Measurements from ENCODE around the gene CEP95. TPM values are rescaled to one million over a fixed set of nuclear protein-coding genes. Genes with fewer than 3 reads are reported as not detected.
"Not testable (repeated sequence)": the region's sequence is repeated elsewhere in the genome, so short reads cannot be mapped to it uniquely, and the experiment has no call there.

The CEP95 gene
- polyA plus RNA-seq, 2 of the 4 experiments (the other 2 are of a cell fraction): 30.0 to 73.0 TPM

DNA sequence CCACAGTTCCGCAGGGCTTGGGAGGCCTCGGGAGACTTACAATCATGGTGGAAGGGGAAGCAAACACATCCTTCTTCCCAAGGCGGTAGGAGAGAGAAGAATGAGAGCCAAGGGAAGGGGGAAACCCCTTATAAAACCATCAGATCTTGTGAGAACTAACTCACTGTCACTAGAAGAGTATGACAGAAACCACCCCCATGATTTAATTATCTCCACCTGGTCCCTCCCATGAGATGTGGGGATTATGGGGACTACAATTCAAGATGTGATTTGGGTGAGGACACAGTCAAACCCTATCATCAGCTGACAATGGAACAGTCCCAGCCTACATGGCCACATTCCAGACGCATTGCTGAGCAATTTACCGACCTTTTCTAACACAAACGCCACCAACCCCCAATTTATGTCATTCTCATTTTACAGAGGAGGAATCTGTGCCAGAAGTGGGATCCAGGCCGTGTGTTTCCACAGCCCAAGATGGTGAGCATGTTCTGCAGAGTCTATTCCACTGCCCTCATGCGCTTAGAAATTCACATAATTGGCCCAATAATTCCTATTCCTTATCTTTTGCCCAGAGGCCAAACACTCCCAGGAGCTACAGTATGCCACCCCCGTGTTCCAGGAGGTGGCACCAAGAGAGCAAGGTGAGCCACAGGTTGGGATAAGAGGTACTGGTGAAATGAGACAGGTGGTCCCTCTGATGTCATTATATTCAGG, 40.6 kb upstream of the CEP95 start:
- Histone ChIP-seq H3K4me2 (no peak overlapping the region), H3K4me1 (no peaks in the 10 kb centered on the region), H3K4me3 (no peak overlapping the region), H3K9me3 (no peaks in the 10 kb centered on the region), H3K27ac (no peak overlapping the region)
- FAIRE-seq: no peak
- 68% methylated on average over 9 of the region's 9 CpGs for WGBS (ENCODE audit: missing lambda C conversion rate)
- no peak; a peak in 2 of 6 replicates for ATAC-seq
- no peak for DNase-seq (ENCODE audit: low read depth in 1 of 2, low spot score in 1 of 2)
- CTCF ChIA-PET: interaction anchor here (0.7 to 8.4 kb wide), 3 partner anchors 20 to 333 kb away, joined by 3 to 48 read pairs (median 4); no protein-coding TSS in a partner anchor
- TF ChIP-seq NR3C1 (IDR thresholded peaks at IDR 0.05): no peak
- no peak for TF ChIP-seq ELK1 (IDR thresholded peaks at IDR 0.05; ENCODE audit: low read depth, low read length)
- TF ChIP-seq, protein P1, sequence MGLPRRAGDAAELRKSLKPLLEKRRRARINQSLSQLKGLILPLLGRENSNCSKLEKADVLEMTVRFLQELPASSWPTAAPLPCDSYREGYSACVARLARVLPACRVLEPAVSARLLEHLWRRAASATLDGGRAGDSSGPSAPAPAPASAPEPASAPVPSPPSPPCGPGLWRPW (IDR thresholded peaks at IDR 0.05): no peak
- no peak for TF ChIP-seq GATA3 (IDR thresholded peaks at IDR 0.05; ENCODE audit: borderline replicate concordance)
- TF ChIP-seq POLR2AphosphoS2 (conservative IDR thresholded peaks at IDR 0.05; ENCODE audit: low read length): no peak
- TF ChIP-seq ZNF302 (CRISPR knock-in tag; IDR thresholded peaks at IDR 0.05): no peak
- no peak for TF ChIP-seq CEBPB (IDR thresholded peaks at IDR 0.05)
- TF ChIP-seq MAZ (IDR thresholded peaks at IDR 0.05; ENCODE audit: borderline replicate concordance, low read depth, low read length): no peak
- POLR2A ChIA-PET: no interaction called here

DNA sequence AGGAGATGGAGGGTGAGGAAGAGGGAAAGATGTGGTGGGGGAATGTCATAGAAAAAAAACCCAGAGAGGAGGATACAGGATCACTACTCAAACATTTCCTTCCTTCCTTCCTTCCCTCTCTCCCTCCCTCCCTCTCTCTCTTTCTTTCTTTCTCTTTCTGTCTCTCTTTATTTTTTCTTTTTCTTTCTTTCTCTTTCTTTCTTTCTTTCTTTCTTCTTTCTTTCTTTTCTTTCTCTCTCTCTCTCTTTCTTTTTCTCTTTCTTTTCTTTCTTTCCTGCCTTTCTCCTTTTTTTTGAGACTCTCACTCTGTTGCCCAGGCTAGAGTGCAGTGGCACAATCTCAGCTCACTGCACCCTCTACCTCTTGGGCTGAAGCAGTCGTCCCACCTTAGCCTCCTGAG, 39.9 kb upstream of the CEP95 start:
- POLR2A ChIA-PET; H3K4me3 ChIP-seq; ATAC-seq; H3K27ac ChIP-seq; H3K4me2 ChIP-seq; FAIRE-seq; H3K9me3 ChIP-seq; H3K4me1 ChIP-seq; DNase-seq (ENCODE audit: low read depth in 1 of 2, low spot score in 1 of 2): not testable (repeated sequence)
- CTCF ChIA-PET: interaction anchor here (0.6 to 8.4 kb wide), 8 partner anchors 10 to 499 kb away, joined by 3 to 48 read pairs (median 3); no protein-coding TSS in a partner anchor
- 8% methylated on average over 1 of the region's 1 CpG for WGBS (ENCODE audit: missing lambda C conversion rate)

DNA sequence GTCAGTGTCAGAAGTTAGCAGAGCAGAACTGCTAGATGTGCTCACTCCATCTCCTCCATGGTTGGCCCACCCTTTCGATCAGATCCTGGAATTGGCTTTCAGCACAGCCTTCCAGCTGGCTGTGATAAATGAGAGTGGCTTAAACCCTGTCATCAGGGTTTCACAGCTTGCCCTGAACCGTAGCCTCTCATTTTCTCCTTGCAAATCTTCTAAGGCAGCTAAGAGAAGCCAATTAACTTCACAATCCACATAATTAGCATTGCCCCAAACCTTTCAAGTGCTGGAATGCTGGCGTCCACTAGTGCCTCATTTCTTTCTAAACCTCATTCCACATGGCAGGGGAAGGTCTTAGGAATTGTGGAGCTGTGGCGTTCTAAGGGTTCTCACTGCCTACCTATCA, 36.2 kb upstream of the CEP95 start:
- H3K4me2 ChIP-seq: no peak overlapping the region
- WGBS (ENCODE audit: missing lambda C conversion rate): 87% methylated on average over 4 of the region's 4 CpGs
- no peaks in the 10 kb centered on the region for H3K9me3 ChIP-seq
- no peak overlapping the region for H3K4me3 ChIP-seq
- ATAC-seq (no peak), FAIRE-seq (no peak), DNase-seq (ENCODE audit: low read depth in 1 of 2, low spot score in 1 of 2) (no peak)
- POLR2A ChIA-PET: no interaction called here
- no peaks in the 10 kb centered on the region for H3K4me1 ChIP-seq
- CTCF ChIA-PET: interaction anchor here (0.9 to 8.4 kb wide), 3 partner anchors 14 to 51 kb away, joined by 3 to 48 read pairs (median 9); no protein-coding TSS in a partner anchor
- TF ChIP-seq CHD4 (IDR thresholded peaks at IDR 0.05; ENCODE audit: borderline replicate concordance): no peak
- no peak overlapping the region for H3K27ac ChIP-seq

- FAIRE-seq (no peak), ATAC-seq (no peak), DNase-seq (ENCODE audit: low read depth in 1 of 2, low spot score in 1 of 2) (no peak)
- Histone ChIP-seq H3K27ac (no peak overlapping the region), H3K4me1 (no peaks in the 10 kb centered on the region), H3K9me3 (no peaks in the 10 kb centered on the region), H3K4me2 (no peak overlapping the region), H3K4me3 (no peak overlapping the region)
- CTCF ChIA-PET: no interaction called here
- WGBS (ENCODE audit: missing lambda C conversion rate): 93% methylated on average over 3 of the region's 3 CpGs
- POLR2A ChIA-PET: no interaction called here
- TF ChIP-seq FOXS1 (CRISPR knock-in tag; IDR thresholded peaks at IDR 0.05) (no peak), CEBPB (IDR thresholded peaks at IDR 0.05) (no peak), CBX2 (IDR thresholded peaks at IDR 0.05; ENCODE audit: borderline replicate concordance, low read depth) (no peak), RAD21 (conservative IDR thresholded peaks at IDR 0.05 in 1 of 2, IDR thresholded peaks at IDR 0.05 in 1 of 2) (no peak), FOSB (CRISPR knock-in tag; IDR thresholded peaks at IDR 0.05) (no peak), HEYL (CRISPR knock-in tag; IDR thresholded peaks at IDR 0.05) (no peak), ZSCAN20 (CRISPR knock-in tag; IDR thresholded peaks at IDR 0.05) (no peak), FOSL2 (IDR thresholded peaks at IDR 0.05) (no peak), FOSL2 (CRISPR knock-in tag; IDR thresholded peaks at IDR 0.05) (no peak), EP300 (IDR thresholded peaks at IDR 0.05) (no peak), CBX8 (IDR thresholded peaks at IDR 0.05) (no peak), HOXB5 (CRISPR knock-in tag; IDR thresholded peaks at IDR 0.05) (no peak), NPAS2 (CRISPR knock-in tag; IDR thresholded peaks at IDR 0.05; ENCODE audit: borderline replicate concordance) (no peak), POLR2AphosphoS2 (conservative IDR thresholded peaks at IDR 0.05; ENCODE audit: low read length) (no peak), NR3C1 (IDR thresholded peaks at IDR 0.05) (no peak)
- TF ChIP-seq, protein P2, sequence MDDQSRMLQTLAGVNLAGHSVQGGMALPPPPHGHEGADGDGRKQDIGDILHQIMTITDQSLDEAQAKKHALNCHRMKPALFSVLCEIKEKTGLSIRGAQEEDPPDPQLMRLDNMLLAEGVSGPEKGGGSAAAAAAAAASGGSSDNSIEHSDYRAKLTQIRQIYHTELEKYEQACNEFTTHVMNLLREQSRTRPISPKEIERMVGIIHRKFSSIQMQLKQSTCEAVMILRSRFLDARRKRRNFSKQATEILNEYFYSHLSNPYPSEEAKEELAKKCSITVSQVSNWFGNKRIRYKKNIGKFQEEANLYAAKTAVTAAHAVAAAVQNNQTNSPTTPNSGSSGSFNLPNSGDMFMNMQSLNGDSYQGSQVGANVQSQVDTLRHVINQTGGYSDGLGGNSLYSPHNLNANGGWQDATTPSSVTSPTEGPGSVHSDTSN (IDR thresholded peaks at IDR 0.05): no peak
- TF ChIP-seq, protein P3, sequence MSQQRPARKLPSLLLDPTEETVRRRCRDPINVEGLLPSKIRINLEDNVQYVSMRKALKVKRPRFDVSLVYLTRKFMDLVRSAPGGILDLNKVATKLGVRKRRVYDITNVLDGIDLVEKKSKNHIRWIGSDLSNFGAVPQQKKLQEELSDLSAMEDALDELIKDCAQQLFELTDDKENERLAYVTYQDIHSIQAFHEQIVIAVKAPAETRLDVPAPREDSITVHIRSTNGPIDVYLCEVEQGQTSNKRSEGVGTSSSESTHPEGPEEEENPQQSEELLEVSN (IDR thresholded peaks at IDR 0.05; ENCODE audit: borderline replicate concordance, low read depth): no peak
- TF ChIP-seq, protein P4, sequence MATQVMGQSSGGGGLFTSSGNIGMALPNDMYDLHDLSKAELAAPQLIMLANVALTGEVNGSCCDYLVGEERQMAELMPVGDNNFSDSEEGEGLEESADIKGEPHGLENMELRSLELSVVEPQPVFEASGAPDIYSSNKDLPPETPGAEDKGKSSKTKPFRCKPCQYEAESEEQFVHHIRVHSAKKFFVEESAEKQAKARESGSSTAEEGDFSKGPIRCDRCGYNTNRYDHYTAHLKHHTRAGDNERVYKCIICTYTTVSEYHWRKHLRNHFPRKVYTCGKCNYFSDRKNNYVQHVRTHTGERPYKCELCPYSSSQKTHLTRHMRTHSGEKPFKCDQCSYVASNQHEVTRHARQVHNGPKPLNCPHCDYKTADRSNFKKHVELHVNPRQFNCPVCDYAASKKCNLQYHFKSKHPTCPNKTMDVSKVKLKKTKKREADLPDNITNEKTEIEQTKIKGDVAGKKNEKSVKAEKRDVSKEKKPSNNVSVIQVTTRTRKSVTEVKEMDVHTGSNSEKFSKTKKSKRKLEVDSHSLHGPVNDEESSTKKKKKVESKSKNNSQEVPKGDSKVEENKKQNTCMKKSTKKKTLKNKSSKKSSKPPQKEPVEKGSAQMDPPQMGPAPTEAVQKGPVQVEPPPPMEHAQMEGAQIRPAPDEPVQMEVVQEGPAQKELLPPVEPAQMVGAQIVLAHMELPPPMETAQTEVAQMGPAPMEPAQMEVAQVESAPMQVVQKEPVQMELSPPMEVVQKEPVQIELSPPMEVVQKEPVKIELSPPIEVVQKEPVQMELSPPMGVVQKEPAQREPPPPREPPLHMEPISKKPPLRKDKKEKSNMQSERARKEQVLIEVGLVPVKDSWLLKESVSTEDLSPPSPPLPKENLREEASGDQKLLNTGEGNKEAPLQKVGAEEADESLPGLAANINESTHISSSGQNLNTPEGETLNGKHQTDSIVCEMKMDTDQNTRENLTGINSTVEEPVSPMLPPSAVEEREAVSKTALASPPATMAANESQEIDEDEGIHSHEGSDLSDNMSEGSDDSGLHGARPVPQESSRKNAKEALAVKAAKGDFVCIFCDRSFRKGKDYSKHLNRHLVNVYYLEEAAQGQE (IDR thresholded peaks at IDR 0.05): no peak
These were observed 35.3 kb upstream of the CEP95 start for GRCh38 chr17:64471440-64471839.

All from A549 (cell line).